ENCODE data around the gene MAML3.

GRCh38 chr4:140153419-140153717 is 616 bp downstream of the MAML3 start:
- TF ChIP-seq CTCF (IDR thresholded peaks at IDR 0.05; ENCODE audit: low read depth, low read length) (no peak), EZH2phosphoT487 (IDR thresholded peaks at IDR 0.05; ENCODE audit: low read depth) (no peak)
